HepG2 (cell line): ENCODE measurements around the gene CRAT. TPM values are rescaled to one million over a fixed set of nuclear protein-coding genes. Genes with fewer than 3 reads are reported as not detected.
A peak's percentile ranks its signal among the peaks of the same experiment; 100 is the strongest.

ENCODE experiments used
- FOSL2 ChIP-seq: sonication (generic); formaldehyde crosslinking; IDR thresholded peaks from 2 replicates; pipeline ENCODE4 v1.4.0; 2020; ENCODE audit warnings: missing genetic modification reagents
- FOXC1 ChIP-seq: sonication (generic); formaldehyde crosslinking; IDR thresholded peaks from 2 replicates; pipeline ENCODE4 v1.8.0; 2022; ENCODE audit warnings: mild to moderate bottlenecking, missing genetic modification reagents, borderline replicate concordance
- GLI4 ChIP-seq: sonication (generic); formaldehyde crosslinking; IDR thresholded peaks from 2 replicates; pipeline ENCODE4 v1.5.1; 2020; ENCODE audit warnings: missing genetic modification reagents, mild to moderate bottlenecking, moderate library complexity, borderline replicate concordance
- GTF3A ChIP-seq: sonication (generic); formaldehyde crosslinking; conservative IDR thresholded peaks from 2 replicates; pipeline ENCODE4 v1.4.0; 2020; ENCODE audit warnings: mild to moderate bottlenecking, missing genetic modification reagents
- KAT8 ChIP-seq: IDR thresholded peaks from 2 replicates; pipeline ENCODE4 v1.6.1; 2016; ENCODE audit warnings: missing genetic modification reagents, missing compliant biosample characterization
- MYNN ChIP-seq: sonication (generic); formaldehyde crosslinking; IDR thresholded peaks from 2 replicates; pipeline ENCODE4 v1.4.0; 2020; ENCODE audit warnings: mild to moderate bottlenecking, low read depth, missing genetic modification reagents
- NFIC ChIP-seq: IDR thresholded peaks from 2 replicates; pipeline ENCODE4 v1.6.1; 2012; ENCODE audit warnings: mild to moderate bottlenecking, low read length, inconsistent platforms
- PAWR ChIP-seq: sonication (generic); formaldehyde crosslinking; IDR thresholded peaks from 2 replicates; pipeline ENCODE4 v1.4.0; 2020; ENCODE audit warnings: missing genetic modification reagents, mild to moderate bottlenecking, borderline replicate concordance
- SP4 ChIP-seq: sonication (generic); formaldehyde crosslinking; IDR thresholded peaks from 2 replicates; pipeline ENCODE4 v1.8.1; 2023; ENCODE audit warnings: mild to moderate bottlenecking, missing genetic modification reagents
- STAT5B ChIP-seq: sonication (generic); formaldehyde crosslinking; IDR thresholded peaks from 2 replicates; pipeline ENCODE4 v1.4.0; 2020; ENCODE audit warnings: missing genetic modification reagents
- ZNF746 ChIP-seq: sonication (generic); formaldehyde crosslinking; IDR thresholded peaks from 2 replicates; pipeline ENCODE4 v1.8.0; 2022; ENCODE audit warnings: mild to moderate bottlenecking, missing genetic modification reagents
- ZNF766 ChIP-seq: sonication (generic); formaldehyde crosslinking; IDR thresholded peaks from 2 replicates; pipeline ENCODE4 v1.5.0; 2020; ENCODE audit warnings: missing genetic modification reagents, borderline replicate concordance
- ZNF777 ChIP-seq: sonication (generic); formaldehyde crosslinking; IDR thresholded peaks from 2 replicates; pipeline ENCODE4 v1.4.0; 2020; ENCODE audit warnings: missing genetic modification reagents
- ZSCAN31 ChIP-seq: sonication (generic); formaldehyde crosslinking; IDR thresholded peaks from 2 replicates; pipeline ENCODE4 v1.5.0; 2020; ENCODE audit warnings: low read depth, mild to moderate bottlenecking, missing genetic modification reagents
- polyA plus RNA-seq, 8 experiments: library from polyadenylated mRNA; depleted of rRNA in 3 of 8; stranded (reverse) in 7 of 8; unstranded in 1 of 8; fragments of >200 nt; fragmentation: Illumina TruSeq in 4 of 8; extraction: Trizol in 4 of 8; gene quantifications; 2 replicates each; pipeline versions ENCODE4 v1.2.1 to v1.2.3, GENCODE V29; 2011 to 2016; ENCODE audit warnings: low read depth in 4 of 8, missing spikeins in 1 of 8, mixed read lengths in 1 of 8; ENCODE audit not compliant: insufficient read depth in 1 of 8
- total RNA-seq, 5 experiments: library from RNA; depleted of rRNA; stranded (reverse); fragments of >200 nt; fragmentation: Illumina TruSeq; extraction: Trizol; gene quantifications; 2 replicates each; pipeline ENCODE4 v1.2.3, GENCODE V29; 2016; ENCODE audit warnings: low read depth in 1 of 5
- TF ChIP-seq, protein P1 (sequence below): sonication (generic); formaldehyde crosslinking; IDR thresholded peaks from 2 replicates; pipeline ENCODE4 v1.4.0; 2020; ENCODE audit warnings: mild to moderate bottlenecking, missing genetic modification reagents
- TF ChIP-seq, protein P2 (sequence below): IDR thresholded peaks from 2 replicates; pipeline ENCODE4 v1.6.1; 2016; ENCODE audit warnings: low read depth
- TF ChIP-seq, protein P3 (sequence below): sonication (generic); formaldehyde crosslinking; IDR thresholded peaks from 2 replicates; pipeline ENCODE4 v1.4.0; 2020; ENCODE audit warnings: missing genetic modification reagents, borderline replicate concordance
- TF ChIP-seq, protein P4 (sequence below): sonication (generic); formaldehyde crosslinking; IDR thresholded peaks from 2 replicates; pipeline ENCODE4 v1.4.0; 2020; ENCODE audit warnings: missing genetic modification reagents

CRAT gene
- total and polyA plus RNA-seq, 2 of the 13 experiments (the other 11 are each of a cell fraction or from before 2014, with no cell fraction given), result 26.1 to 26.6 TPM

DNA sequence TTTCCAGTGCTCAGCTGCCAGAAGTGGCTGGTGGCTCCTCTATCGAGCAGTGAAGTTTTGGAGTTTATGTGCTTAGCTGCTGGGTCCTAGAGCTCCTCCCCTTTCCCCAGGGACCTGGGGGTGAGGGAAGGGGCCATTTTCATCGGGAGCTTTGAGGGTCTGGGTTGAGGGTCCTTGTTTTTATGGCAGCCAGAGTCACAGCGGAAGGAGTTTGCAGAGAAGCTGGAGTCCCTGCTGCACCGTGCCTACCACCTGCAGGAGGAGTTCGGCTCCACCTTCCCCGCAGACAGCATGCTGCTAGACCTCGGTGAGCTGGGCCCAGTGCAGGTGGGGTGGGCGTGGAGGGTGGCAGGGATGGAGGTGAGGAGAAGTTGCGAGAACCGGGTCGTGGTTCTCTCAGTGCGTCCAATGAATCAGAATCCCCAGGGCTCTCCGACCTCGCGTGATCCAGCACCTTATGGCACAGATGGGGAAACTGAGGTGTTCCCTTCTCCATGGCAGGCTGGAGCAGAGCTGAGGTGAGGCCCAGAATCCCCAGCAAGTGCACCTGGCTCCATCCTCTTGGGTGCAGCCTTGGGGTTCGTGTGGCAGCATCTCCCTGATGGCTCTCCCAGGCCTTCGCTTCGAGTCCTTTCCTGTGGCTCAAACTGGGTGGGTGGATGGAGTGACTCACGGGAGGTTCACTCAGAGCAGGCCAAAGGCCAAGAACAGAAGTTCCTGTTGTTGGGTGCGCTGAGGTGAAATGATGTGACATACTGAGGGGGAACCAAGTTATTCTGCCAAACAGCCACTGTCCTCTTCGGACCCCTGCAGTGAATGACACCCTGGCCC lies 51.4 kb downstream of the CRAT start (continued):
- TF ChIP-seq, protein P1, sequence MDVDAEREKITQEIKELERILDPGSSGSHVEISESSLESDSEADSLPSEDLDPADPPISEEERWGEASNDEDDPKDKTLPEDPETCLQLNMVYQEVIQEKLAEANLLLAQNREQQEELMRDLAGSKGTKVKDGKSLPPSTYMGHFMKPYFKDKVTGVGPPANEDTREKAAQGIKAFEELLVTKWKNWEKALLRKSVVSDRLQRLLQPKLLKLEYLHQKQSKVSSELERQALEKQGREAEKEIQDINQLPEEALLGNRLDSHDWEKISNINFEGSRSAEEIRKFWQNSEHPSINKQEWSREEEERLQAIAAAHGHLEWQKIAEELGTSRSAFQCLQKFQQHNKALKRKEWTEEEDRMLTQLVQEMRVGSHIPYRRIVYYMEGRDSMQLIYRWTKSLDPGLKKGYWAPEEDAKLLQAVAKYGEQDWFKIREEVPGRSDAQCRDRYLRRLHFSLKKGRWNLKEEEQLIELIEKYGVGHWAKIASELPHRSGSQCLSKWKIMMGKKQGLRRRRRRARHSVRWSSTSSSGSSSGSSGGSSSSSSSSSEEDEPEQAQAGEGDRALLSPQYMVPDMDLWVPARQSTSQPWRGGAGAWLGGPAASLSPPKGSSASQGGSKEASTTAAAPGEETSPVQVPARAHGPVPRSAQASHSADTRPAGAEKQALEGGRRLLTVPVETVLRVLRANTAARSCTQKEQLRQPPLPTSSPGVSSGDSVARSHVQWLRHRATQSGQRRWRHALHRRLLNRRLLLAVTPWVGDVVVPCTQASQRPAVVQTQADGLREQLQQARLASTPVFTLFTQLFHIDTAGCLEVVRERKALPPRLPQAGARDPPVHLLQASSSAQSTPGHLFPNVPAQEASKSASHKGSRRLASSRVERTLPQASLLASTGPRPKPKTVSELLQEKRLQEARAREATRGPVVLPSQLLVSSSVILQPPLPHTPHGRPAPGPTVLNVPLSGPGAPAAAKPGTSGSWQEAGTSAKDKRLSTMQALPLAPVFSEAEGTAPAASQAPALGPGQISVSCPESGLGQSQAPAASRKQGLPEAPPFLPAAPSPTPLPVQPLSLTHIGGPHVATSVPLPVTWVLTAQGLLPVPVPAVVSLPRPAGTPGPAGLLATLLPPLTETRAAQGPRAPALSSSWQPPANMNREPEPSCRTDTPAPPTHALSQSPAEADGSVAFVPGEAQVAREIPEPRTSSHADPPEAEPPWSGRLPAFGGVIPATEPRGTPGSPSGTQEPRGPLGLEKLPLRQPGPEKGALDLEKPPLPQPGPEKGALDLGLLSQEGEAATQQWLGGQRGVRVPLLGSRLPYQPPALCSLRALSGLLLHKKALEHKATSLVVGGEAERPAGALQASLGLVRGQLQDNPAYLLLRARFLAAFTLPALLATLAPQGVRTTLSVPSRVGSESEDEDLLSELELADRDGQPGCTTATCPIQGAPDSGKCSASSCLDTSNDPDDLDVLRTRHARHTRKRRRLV (CRISPR knock-in tag), result no peak
- TF ChIP-seq, protein P2, sequence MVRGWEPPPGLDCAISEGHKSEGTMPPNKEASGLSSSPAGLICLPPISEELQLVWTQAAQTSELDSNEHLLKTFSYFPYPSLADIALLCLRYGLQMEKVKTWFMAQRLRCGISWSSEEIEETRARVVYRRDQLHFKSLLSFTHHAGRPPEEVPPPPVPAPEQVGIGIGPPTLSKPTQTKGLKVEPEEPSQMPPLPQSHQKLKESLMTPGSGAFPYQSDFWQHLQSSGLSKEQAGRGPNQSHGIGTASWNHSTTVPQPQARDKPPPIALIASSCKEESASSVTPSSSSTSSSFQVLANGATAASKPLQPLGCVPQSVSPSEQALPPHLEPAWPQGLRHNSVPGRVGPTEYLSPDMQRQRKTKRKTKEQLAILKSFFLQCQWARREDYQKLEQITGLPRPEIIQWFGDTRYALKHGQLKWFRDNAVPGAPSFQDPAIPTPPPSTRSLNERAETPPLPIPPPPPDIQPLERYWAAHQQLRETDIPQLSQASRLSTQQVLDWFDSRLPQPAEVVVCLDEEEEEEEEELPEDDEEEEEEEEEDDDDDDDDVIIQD, result no peak; the same call in 1 of the 2 replicates
- TF ChIP-seq FOXC1 (CRISPR knock-in tag) (no peak), ZNF766 (no peak), SP4 (CRISPR knock-in tag) (no peak), STAT5B (no peak), GTF3A (CRISPR knock-in tag) (no peak), NFIC (no peak), PAWR (no peak), GLI4 (CRISPR knock-in tag) (no peak), ZSCAN31 (CRISPR knock-in tag) (no peak), ZNF777 (no peak), KAT8 (CRISPR knock-in tag) (no peak), FOSL2 (CRISPR knock-in tag) (peak; percentile 81), MYNN (no peak), ZNF746 (CRISPR knock-in tag) (no peak)
- TF ChIP-seq, protein P3, sequence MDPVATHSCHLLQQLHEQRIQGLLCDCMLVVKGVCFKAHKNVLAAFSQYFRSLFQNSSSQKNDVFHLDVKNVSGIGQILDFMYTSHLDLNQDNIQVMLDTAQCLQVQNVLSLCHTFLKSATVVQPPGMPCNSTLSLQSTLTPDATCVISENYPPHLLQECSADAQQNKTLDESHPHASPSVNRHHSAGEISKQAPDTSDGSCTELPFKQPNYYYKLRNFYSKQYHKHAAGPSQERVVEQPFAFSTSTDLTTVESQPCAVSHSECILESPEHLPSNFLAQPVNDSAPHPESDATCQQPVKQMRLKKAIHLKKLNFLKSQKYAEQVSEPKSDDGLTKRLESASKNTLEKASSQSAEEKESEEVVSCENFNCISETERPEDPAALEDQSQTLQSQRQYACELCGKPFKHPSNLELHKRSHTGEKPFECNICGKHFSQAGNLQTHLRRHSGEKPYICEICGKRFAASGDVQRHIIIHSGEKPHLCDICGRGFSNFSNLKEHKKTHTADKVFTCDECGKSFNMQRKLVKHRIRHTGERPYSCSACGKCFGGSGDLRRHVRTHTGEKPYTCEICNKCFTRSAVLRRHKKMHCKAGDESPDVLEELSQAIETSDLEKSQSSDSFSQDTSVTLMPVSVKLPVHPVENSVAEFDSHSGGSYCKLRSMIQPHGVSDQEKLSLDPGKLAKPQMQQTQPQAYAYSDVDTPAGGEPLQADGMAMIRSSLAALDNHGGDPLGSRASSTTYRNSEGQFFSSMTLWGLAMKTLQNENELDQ, result no peak
- TF ChIP-seq, protein P4, sequence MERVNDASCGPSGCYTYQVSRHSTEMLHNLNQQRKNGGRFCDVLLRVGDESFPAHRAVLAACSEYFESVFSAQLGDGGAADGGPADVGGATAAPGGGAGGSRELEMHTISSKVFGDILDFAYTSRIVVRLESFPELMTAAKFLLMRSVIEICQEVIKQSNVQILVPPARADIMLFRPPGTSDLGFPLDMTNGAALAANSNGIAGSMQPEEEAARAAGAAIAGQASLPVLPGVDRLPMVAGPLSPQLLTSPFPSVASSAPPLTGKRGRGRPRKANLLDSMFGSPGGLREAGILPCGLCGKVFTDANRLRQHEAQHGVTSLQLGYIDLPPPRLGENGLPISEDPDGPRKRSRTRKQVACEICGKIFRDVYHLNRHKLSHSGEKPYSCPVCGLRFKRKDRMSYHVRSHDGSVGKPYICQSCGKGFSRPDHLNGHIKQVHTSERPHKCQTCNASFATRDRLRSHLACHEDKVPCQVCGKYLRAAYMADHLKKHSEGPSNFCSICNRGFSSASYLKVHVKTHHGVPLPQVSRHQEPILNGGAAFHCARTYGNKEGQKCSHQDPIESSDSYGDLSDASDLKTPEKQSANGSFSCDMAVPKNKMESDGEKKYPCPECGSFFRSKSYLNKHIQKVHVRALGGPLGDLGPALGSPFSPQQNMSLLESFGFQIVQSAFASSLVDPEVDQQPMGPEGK (CRISPR knock-in tag), result no peak
